ENCODE results near the gene TBC1D17.

The TBC1D17 gene

DNA sequence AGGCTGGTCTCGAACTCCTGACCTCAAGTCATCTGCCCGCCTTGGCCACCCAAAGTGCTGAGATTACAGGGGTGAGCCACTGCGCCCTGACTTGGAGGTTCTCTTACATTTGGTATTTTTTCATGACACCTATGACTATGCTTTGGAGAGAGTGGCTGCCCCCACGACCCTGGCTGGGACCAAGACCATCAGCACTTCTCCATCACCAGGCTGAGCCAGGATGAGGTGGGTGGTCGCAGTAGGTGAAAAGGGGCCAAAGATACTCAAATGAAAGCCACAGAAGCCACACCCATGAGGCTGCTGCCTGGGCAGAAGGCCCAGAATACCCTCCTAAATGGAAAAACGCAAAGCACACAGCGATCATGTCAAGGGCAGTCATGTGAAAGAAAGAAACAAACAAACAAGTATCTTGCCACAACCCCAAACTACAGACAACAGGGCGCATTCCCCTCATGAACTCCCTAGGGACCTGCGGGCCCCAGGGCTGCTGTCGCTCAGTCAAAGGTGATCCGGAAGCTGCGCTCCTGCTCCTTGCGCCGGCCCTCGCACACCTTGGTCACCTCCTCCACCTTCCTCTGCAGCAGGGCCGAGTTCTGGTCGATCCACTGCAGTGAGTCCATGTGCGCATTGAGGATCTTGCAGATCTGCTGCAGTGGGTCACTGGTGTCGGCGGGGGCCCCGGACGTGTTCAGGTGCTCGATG is 30.4 kb downstream of the TBC1D17 start:
- Histone ChIP-seq H3K4me1 (ENCODE audit: insufficient read depth, low read length, poor library complexity, severe bottlenecking) (peaks cover 11% of the 10 kb centered on the region), H3K4me3 (ENCODE audit: low read length, poor library complexity, severe bottlenecking) (no peak overlapping the region), H3K9me3 (ENCODE audit: insufficient read depth, low read depth, low read length) (no peaks in the 10 kb centered on the region), H3K9me2 (replicated peaks; ENCODE audit: low read depth, low read length) (no peaks in the 10 kb centered on the region), H4K20me1 (ENCODE audit: insufficient read depth, low read length, poor library complexity, severe bottlenecking) (peaks cover 60% of the 10 kb centered on the region), H3F3A (ENCODE audit: low read depth) (no peaks in the 10 kb centered on the region), H3K4me2 (ENCODE audit: low read depth, low read length, poor library complexity, severe bottlenecking) (no peak overlapping the region), H3K27me3 (ENCODE audit: insufficient read depth, low read length, poor library complexity, severe bottlenecking) (no peaks in the 10 kb centered on the region), H2AFZ (ENCODE audit: low read length) (no peak overlapping the region), H3K79me2 (ENCODE audit: insufficient read depth, low read length) (peaks cover 51% of the 10 kb centered on the region; the same call in 1 of the 2 replicates), H3K36me3 (ENCODE audit: insufficient read depth, low read length) (peaks cover 63% of the 10 kb centered on the region; the same call in 1 of the 2 replicates), H3K9ac (ENCODE audit: low read depth, low read length, poor library complexity, severe bottlenecking) (no peak overlapping the region)
- TF ChIP-seq EZH2phosphoT487 (IDR thresholded peaks at IDR 0.05; ENCODE audit: borderline replicate concordance) = no peak
- TF ChIP-seq, protein P1, sequence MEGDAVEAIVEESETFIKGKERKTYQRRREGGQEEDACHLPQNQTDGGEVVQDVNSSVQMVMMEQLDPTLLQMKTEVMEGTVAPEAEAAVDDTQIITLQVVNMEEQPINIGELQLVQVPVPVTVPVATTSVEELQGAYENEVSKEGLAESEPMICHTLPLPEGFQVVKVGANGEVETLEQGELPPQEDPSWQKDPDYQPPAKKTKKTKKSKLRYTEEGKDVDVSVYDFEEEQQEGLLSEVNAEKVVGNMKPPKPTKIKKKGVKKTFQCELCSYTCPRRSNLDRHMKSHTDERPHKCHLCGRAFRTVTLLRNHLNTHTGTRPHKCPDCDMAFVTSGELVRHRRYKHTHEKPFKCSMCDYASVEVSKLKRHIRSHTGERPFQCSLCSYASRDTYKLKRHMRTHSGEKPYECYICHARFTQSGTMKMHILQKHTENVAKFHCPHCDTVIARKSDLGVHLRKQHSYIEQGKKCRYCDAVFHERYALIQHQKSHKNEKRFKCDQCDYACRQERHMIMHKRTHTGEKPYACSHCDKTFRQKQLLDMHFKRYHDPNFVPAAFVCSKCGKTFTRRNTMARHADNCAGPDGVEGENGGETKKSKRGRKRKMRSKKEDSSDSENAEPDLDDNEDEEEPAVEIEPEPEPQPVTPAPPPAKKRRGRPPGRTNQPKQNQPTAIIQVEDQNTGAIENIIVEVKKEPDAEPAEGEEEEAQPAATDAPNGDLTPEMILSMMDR (conservative IDR thresholded peaks at IDR 0.05; ENCODE audit: low read length) = no peak

DNA sequence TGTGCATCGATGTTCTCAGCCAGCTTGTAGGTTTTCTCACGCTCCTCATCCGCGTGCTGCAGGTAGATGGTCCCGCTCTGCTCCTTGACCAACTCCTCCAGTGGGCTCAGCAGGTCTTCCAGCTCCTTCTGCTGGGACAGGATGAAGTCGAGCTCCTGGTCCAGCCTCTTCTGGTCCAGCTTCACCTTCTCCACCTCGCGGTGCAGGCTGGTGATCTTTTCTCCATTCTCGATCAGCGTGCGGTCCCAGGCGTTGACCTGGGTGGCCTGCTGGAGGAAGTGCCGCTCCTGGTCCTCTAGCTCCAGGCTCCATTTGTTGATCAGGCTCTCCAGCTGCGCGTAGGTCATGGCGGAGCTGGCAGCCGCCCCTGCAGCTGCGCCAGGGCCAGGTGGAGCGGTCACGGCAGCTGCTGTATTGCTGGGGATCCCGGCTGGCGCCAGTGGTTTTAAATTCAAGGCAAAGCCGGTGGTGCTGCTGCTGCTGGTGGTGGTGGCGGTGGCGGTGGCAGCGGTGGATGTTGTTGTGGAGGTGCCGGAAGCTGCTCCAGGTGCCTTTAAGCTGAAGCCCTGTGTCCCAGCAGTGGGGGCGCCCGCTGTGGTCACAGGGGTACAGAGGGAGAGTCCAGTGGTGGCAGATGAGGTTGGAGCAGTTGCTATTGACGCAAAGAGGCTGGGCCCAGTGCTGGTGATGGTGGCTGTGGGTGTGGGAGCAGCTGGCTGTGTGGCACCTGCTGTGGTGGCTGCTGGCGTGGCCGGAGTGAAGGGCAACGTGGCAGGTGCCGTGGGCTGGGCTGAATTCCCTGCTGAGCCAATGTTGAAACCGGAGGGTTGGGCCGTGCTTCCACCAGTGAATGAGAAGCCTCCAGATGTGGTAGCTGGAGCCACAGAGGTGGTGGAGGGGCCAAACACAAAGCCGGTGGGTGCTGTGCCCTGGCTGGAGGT is 31.2 kb downstream of the TBC1D17 start:
- Histone ChIP-seq H3K36me3 (ENCODE audit: insufficient read depth, low read length) (peaks cover 71% of the 10 kb centered on the region; the same call in 1 of the 2 replicates), H3K4me3 (ENCODE audit: low read length, poor library complexity, severe bottlenecking) (no peak overlapping the region), H3K4me2 (ENCODE audit: low read depth, low read length, poor library complexity, severe bottlenecking) (no peak overlapping the region), H3K27me3 (ENCODE audit: insufficient read depth, low read length, poor library complexity, severe bottlenecking) (no peaks in the 10 kb centered on the region), H3K9me2 (replicated peaks; ENCODE audit: low read depth, low read length) (no peaks in the 10 kb centered on the region), H3K9me3 (ENCODE audit: insufficient read depth, low read depth, low read length) (no peaks in the 10 kb centered on the region), H2AFZ (ENCODE audit: low read length) (no peak overlapping the region), H3K9ac (ENCODE audit: low read depth, low read length, poor library complexity, severe bottlenecking) (no peak overlapping the region), H3K79me2 (ENCODE audit: insufficient read depth, low read length) (peaks cover 59% of the 10 kb centered on the region), H3F3A (ENCODE audit: low read depth) (no peaks in the 10 kb centered on the region), H3K4me1 (ENCODE audit: insufficient read depth, low read length, poor library complexity, severe bottlenecking) (peaks cover 11% of the 10 kb centered on the region), H4K20me1 (ENCODE audit: insufficient read depth, low read length, poor library complexity, severe bottlenecking) (peaks cover 69% of the 10 kb centered on the region)
- TF ChIP-seq, protein P1 (conservative IDR thresholded peaks at IDR 0.05; ENCODE audit: low read length) = no peak
- TF ChIP-seq EZH2phosphoT487 (IDR thresholded peaks at IDR 0.05; ENCODE audit: borderline replicate concordance) = no peak

DNA sequence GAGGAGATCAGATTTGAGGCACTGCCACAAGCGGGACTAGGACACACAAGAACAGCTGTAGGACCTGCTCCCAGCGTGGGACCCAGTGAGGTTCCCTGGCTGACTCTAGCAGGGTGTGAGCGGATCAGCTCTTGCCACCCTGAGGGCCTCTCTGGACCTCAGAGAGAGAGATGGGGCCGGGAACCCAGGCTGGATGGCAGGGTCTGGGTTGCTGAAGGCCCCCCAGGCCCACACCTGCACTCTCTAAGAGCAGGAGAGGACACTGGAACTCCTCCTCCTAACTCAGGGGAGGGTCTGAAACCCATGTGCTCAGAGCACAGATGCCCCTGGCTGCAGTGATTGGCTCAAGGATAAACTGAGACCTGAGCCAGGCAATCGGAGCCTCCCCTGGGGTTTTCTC is 32.7 kb downstream of the TBC1D17 start:
- Histone ChIP-seq H3K9me2 (replicated peaks; ENCODE audit: low read depth, low read length) (no peaks in the 10 kb centered on the region), H3F3A (ENCODE audit: low read depth) (no peaks in the 10 kb centered on the region), H3K9me3 (ENCODE audit: insufficient read depth, low read depth, low read length) (no peaks in the 10 kb centered on the region), H3K4me1 (ENCODE audit: insufficient read depth, low read length, poor library complexity, severe bottlenecking) (peaks cover 11% of the 10 kb centered on the region), H3K79me2 (ENCODE audit: insufficient read depth, low read length) (peaks cover 72% of the 10 kb centered on the region), H3K36me3 (ENCODE audit: insufficient read depth, low read length) (peaks cover 82% of the 10 kb centered on the region; the same call in 1 of the 2 replicates), H3K4me3 (ENCODE audit: low read length, poor library complexity, severe bottlenecking) (no peak overlapping the region), H4K20me1 (ENCODE audit: insufficient read depth, low read length, poor library complexity, severe bottlenecking) (peaks cover 81% of the 10 kb centered on the region), H2AFZ (ENCODE audit: low read length) (no peak overlapping the region), H3K9ac (ENCODE audit: low read depth, low read length, poor library complexity, severe bottlenecking) (no peak overlapping the region), H3K4me2 (ENCODE audit: low read depth, low read length, poor library complexity, severe bottlenecking) (no peak overlapping the region), H3K27me3 (ENCODE audit: insufficient read depth, low read length, poor library complexity, severe bottlenecking) (no peaks in the 10 kb centered on the region)
- TF ChIP-seq EZH2phosphoT487 (IDR thresholded peaks at IDR 0.05; ENCODE audit: borderline replicate concordance) = no peak
- TF ChIP-seq, protein P1 (conservative IDR thresholded peaks at IDR 0.05; ENCODE audit: low read length) = no peak

All from Loucy (cell line).